GM19324 (cell line): ENCODE measurements around the gene RTL10.

Experiments used
- ATAC-seq: cut with Tn5 transposase; IDR thresholded peaks from one replicate; pipeline ENCODE4 v1.9.1; 2021; ENCODE audit warnings: mild to moderate bottlenecking, moderate library complexity; ENCODE audit not compliant: unreplicated experiment, low FRiP score

Gene RTL10

DNA sequence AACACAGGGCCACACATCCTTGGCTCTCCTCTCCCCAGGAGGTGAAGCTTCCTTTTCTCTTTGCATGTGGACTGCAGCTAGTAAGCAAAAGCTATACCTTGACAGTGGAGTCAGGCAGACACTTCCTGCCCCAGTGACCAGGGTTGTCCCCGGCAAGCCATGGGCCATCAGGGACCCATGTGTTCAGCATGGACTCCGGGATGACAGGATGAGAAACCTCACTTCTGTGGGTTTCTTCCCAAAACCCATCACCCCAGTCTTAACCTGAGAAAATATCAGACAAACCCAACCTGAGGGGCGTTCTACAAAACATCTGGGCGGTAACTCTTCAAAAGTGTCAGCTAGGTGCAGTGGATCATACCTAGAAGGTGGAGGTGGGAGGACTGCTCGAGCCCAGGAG lies 40.2 kb downstream of the RTL10 start:
- ATAC-seq = no peak

DNA sequence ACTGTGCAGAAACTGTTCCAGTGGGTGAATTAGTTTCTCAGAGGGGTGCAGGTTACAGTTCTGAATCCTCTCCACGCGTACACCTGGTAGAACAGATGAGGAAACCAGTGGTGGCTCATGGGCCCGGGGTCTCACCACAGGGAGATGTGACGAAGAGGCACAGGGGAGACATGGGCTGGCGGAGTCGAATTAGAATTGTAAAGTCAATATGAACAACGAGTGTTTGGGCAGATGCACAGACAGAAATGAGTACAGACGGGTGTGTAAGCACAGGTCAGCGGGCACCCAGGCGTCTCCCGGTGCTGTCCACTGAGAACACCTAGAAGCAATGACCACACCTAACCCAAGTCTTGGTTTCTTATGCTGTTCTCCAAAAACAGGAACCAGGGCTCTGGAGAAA lies 41.8 kb downstream of the RTL10 start:
- ATAC-seq = no peak

DNA sequence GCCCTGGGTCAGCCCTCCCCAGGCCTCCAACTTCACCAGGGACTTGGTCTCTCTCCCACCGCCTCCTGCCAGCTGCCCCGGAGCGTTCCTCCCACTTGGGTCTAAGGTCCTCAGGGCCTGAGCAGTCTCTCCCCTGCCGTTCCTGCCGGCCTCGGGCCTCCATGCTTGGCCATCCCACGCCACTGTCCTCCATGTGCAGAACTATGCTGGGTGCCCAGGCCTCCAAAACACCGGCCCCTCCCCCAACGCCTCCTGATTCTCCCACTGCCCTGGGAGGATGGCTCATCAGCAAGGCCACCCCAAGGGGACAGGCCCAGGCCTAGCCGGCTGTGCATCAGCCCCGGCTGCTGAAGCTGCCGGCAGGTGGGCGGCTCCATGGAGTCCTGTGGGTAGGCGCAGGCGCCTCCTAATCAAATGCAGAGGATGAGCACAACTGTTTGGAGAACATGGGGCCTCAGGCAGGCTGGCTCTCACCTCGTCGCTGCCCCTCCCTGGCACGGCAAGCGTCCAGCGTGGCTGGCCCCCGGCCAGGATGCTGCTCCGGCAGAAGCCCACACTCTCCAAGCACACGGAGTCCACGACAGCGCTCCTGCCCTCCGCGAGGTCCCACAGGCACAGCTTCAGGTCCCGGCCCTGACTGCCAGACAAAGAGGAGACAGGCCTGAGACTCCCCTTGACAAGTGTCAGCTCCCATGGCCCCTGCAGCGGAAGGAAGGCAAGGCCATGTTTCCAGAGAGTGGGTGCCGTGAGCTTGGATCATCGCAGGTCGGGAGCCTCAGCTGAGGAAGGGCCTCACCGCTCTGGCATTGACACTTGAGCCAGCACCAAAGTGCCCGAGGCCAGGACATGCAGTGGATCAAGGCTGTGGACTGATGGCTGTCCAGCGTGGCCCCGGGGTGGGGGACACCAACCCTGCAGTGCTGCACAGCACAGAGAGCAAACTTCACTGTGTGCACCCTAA lies 42.6 kb downstream of the RTL10 start:
- no peak for ATAC-seq

DNA sequence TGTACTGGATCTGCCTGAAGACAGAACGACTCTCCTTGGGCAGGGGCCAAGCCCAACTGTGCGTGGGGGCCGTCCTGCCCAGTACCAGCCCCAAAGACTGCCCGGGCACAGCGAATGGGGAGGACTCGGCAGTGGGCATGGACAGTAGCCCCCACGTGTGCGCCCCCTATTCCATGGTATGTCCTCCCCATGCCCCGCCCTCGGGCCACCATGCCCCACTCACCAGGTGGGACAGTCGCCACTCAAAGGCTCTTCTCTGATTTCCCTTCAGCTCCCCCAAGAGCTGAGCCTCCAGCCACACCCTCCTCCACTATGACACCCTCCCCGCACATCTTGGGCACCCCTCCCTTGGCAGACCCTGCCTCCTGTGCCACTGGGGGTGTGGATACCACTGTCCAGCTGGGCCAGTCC lies 43.5 kb downstream of the RTL10 start:
- ATAC-seq = no peak

DNA sequence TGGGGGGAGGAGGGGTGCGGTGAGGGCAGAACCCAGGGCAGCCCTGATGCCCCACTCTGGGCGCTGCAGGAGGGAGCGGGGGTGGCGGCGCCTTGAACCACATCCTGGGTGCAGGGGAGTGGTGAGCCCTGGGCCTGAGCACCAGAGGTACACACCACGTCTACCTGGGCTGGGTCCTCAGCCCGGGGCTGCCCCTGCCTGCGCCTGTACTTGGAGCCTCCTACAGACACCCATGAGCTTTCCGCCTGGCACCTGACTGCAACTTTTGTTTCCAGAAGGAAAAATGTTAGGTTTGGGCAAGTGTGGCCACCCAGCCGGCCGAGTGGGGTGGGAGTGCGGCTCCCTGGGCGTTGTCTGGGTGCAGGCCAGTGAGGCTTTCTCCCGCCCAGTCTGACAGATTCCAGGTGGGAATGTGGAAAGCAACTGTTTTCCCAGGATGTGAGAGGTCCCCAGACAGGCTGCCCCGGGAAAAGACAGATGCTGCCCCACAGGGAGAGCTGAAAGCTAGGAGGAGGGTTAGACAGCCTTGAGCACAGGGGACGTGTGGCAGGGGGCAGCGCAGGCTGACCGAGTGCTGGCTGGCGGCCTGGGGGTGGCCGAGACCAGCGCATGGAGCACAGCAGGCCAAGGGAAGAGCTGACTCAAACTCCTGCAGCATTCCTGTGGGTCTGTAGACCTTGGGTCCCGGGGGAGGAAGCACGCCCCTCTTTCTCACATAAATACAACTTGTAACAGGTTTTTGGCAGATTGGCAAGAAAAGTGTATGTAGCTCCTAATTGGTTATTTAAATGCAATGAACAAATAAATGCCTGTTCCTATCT lies 44.1 kb downstream of the RTL10 start:
- ATAC-seq = no peak

DNA sequence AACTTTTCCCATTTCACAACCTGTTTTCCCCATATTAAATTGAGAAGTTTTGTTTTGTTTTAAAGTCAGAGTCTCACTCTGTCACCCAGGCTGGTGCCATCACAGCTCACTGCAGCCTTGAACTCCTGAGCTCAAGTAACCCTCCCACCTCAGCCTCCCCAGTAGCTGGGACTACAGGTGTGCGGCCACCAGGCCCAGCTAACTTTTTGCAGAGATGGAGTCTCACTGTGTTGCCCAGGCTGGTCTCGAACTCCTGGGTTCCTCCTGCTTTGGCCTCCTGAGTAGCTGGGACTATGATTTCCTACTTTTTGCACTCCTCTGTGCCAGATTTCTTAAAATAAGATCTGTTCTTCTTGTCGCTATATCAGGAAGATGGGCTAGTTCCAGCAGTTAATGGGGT lies 44.9 kb downstream of the RTL10 start:
- no peak for ATAC-seq

DNA sequence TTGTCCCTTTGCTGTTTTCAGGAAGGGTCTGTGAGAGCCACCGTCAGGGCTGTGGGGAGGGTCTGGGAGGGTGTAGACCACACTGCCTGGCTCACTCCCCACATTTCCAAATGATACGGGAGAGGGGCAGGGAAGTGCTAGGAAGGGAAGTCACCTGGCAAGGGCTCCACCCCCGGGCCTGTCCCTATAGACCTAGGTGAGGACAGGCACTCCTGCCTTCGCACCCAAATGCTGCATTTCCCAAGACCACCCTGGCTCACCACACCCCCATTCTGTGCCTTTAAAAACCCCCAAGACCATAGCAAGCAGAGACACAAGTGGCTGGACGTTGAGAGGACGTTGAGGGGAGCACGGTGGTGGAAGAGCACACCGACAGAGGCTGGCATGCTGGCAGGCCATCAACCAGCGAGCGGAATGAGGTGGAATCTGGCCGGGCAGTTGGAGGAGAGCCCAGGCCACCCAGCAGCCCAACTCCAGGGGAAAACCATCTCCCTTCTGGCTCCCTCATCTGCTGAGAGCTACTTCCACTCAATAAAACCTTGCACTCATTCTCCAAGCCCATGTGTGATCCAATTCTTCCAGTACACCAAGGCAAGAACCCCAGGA lies 45.7 kb downstream of the RTL10 start:
- ATAC-seq = no peak

DNA sequence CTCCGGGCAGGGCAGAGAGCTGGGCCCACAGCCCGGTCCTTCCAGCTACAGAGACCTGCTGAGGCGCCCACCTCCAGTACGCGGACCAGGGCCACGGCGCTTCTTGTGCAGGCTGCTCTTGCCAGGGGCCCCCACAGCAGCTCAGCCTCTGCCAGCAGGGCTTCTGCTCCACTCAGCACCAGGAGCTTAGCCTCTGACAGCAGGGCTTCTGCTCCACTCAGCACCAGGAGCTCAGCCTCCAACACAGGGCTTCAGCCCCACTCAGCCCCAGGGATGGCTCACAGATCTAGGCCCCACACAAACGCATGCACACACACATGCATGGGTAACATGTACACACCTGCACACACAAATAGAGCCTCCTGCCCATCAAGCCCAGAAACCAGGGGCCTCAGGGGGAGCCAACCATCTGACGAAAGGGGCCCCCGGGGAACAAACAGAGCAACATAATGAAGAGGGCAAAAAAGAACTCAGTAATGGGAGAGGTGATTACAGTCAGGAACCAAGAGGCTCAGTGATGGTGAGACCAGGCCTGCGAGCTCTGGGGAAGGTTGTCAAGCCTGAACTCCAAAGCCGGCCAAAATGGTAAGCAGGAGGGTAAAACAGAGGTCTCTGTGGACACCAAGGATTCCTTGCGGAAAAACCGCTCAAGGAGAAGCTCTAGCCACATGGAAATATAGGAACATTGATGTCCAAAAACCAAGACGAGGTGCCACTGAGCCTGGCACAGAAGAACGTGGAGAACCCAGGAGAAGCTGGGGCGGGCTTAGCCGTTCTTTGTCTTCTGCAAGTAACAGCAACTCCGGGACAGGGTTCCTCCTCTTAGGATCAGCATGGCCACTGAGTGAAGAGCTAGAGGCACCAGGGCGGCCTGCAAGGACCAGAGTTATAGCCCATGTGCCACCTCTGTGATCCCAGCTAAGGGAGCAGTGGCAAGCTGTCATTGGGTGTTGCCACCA lies 46.5 kb downstream of the RTL10 start:
- ATAC-seq = no peak

DNA sequence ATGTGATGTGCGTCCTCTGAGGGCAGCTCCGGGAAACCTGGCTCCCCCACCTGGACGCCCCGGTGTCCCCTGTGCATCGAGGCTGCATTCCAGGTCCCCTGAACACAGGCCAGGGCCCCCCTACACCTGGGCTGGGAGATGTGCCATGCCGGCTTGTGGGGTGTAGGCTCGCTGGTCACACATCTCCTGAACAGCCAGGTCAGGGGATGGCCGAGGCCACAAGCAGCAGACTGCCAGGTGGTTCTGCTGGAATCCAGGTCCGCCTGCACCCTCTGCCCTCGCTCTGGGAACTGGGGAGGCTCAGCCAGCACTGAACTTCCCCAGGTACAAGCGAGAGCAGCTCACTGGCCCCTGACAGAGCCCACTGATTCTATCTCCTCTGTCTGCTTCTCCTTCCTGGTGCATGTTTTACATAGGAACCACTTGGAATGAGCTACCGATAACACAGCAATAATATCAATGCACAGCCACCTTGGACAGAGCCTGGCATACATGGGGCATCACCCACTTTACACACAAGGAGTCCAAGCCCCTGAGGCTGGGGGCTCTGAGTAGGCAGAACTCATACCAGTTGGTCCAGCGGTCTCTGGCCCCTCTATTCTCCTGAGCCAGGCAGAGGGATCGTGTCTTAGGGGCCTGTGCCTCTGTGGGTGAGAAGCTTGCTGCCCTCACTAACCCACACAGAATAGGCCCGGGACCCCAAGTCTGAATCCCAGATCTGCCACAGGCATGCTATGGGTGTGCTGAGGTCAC lies 47.3 kb downstream of the RTL10 start:
- no peak for ATAC-seq

DNA sequence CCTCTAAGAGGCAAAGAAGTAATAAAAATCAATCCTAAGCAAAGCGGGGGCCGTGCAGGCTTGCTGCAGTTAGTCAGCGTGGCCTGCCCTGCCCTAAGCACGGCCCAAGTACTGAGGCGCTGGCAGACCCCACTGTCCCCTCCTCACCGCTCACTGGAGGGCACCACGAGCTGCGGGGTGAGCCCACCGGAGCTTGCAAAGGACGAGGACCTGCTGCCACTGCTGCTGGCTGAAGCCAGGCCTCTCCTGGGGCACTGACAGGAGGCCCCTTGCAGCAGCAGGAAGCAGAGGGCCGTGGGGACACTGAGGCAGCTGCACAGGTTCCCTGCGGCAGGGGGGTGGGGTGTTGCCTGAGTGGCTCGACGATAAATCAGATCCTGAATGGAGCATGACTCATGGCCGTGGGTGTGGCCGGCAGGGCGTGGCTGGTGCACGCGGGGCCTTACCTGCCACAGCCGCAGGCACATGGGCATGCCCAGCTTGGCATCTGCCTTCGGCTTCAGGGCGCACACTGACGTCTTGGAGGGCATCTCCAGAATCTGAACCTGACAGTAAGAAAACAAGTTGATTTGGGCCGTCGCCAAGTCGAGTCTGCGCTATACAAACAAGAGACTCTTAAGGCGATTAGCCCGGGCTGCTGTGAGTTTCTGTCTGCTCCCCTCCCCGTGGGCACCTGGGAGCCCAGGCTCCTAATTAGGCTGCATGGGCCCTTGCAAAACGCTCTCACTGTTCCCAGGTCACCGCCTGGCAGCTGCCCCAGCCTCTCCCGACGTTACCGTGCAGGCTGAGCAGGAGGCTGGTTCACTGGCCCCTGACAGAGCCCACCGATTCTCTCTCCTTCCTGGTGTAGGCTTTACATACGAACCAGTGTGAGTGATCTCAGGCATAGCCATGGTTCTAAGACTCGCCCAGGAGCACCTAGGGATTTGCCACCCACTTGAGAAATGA lies 48.2 kb downstream of the RTL10 start:
- ATAC-seq = no peak

DNA sequence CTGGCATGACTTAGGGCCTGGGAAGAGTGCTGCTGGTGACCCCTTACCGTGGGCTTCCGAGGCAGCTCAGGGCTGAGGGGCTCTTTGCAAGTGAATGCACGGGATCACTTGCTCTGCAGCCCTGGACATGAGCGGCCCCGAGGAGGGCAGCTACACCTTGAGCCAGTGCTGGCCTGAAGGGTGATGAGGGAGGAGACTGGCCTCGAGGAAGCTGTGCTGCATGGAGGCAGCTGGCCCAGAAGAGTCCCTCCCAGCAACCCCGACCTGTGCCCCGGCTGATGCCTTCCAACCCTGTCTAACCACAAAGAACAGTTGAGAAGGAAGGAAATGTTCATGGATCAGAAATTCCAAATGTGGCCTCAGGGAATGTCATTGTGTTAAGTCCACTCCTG lies 48.9 kb downstream of the RTL10 start:
- ATAC-seq = no peak
